GM19324 (cell line): ENCODE data around the gene MXI1.

Experiments
- ATAC-seq: cut with Tn5 transposase; IDR thresholded peaks from one replicate; pipeline ENCODE4 v1.9.1; 2021; ENCODE audit warnings: mild to moderate bottlenecking, moderate library complexity; ENCODE audit not compliant: unreplicated experiment, low FRiP score

Gene MXI1

GRCh38 chr10:110207011-110207804 lies at the start of gene MXI1:
Gene MXI1 (plus strand): TSS chr10:110207605. CDS start chr10:110207809, 204 bp downstream.
- ATAC-seq = peak; percentile 39

GRCh38 chr10:110158051-110159005 lies 49.1 kb upstream of the MXI1 start:
- ATAC-seq = no peak

GRCh38 chr10:110160081-110160480 lies 47.3 kb upstream of the MXI1 start:
- no peak for ATAC-seq

- no peak for ATAC-seq
Observed at GRCh38 chr10:110160522-110160921, 46.9 kb upstream of the MXI1 start.

GRCh38 chr10:110162741-110163145 lies 44.7 kb upstream of the MXI1 start:
- no peak for ATAC-seq

GRCh38 chr10:110163192-110163773 lies 44.1 kb upstream of the MXI1 start:
- no peak for ATAC-seq

GRCh38 chr10:110163841-110164240 lies 43.6 kb upstream of the MXI1 start:
- ATAC-seq = no peak

- ATAC-seq = no peak
Observed at GRCh38 chr10:110165239-110165638, 42.2 kb upstream of the MXI1 start.

- no peak for ATAC-seq
Observed at GRCh38 chr10:110167149-110167548, 40.3 kb upstream of the MXI1 start.

- ATAC-seq = peak; percentile 51
Observed at GRCh38 chr10:110168601-110169481, 38.6 kb upstream of the MXI1 start.

- ATAC-seq = no peak
Observed at GRCh38 chr10:110169586-110169985, 37.8 kb upstream of the MXI1 start.

- no peak for ATAC-seq
Observed at GRCh38 chr10:110170142-110170971, 37.0 kb upstream of the MXI1 start.

- ATAC-seq = no peak
Observed at GRCh38 chr10:110171032-110171431, 36.4 kb upstream of the MXI1 start.

GRCh38 chr10:110172155-110172554 lies 35.2 kb upstream of the MXI1 start:
- no peak for ATAC-seq

GRCh38 chr10:110174201-110174600 lies 33.2 kb upstream of the MXI1 start:
- no peak for ATAC-seq

GRCh38 chr10:110174816-110175215 lies 32.6 kb upstream of the MXI1 start:
- ATAC-seq = no peak

- ATAC-seq = no peak
Observed at GRCh38 chr10:110175406-110175805, 32.0 kb upstream of the MXI1 start.

- no peak for ATAC-seq
Observed at GRCh38 chr10:110176141-110177030, 31.0 kb upstream of the MXI1 start.
